Suppressor macrophage (primary cell): ENCODE measurements around the gene FBLN2.
A peak's percentile ranks its signal among the peaks of the same experiment; 100 is the strongest.
"Not testable (repeated sequence)": the region's sequence is repeated elsewhere in the genome, so short reads cannot be mapped to it uniquely, and the experiment has no call there.

Experiments used
- DNase-seq, 4 experiments: peaks; one replicate each; pipeline ENCODE4 v3.0.0-alpha.2; 2020 to 2022

The FBLN2 gene

DNA sequence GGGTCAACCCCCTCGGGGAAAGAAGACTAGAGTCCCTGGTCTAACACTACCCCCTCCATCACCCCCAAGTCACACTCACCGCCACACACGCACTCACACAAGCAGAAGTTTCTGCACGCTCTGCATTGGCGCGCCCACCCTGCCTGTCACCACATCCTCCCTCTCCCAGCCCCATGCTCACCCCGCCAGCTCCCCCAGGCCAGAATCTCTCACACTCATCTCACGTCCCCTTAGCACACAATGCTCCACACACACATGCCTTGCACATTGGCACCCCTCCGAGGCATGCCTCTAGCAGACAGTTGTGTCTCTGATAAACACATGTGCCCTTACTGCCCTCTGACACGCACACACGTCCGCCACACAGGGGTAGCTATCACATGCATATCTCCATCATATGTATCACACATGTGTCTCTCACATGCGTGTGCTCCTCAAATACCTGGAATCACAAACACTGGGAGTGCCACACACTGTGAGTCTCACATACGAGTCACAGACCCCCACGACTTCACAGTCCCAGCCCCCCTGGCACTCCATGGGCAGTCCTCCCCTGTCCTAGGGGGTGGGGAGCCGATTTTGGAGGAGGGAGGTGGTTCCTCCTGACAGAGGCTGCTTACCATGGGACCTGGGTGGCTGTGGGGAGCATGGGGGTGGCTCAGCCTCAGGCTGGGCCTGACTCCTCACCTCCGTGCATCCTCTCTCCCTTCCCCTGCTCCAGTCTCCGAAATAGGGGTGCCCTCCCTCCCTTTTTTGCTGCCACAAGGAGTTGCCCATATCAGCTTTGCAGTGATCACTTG, 898 bp downstream of the FBLN2 start:
- DNase-seq, result peak in 1 of 4 experiments; percentile 3

DNA sequence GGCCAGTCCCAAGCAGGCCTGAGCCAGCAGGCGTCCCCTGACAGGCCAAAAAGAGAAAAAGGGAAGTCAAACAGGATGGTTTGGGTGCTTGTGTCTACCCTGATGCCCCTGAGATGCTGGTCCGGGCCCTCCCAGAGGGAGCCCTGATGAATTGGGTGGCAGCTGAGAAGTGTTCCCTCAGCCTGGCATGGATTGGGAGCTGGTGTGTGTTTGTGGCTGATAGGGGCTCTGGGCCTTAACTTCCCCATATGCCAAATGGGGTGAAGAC, 1.4 kb downstream of the FBLN2 start:
- DNase-seq, result peak in 2 of 4 experiments; percentile 25 to 29

DNA sequence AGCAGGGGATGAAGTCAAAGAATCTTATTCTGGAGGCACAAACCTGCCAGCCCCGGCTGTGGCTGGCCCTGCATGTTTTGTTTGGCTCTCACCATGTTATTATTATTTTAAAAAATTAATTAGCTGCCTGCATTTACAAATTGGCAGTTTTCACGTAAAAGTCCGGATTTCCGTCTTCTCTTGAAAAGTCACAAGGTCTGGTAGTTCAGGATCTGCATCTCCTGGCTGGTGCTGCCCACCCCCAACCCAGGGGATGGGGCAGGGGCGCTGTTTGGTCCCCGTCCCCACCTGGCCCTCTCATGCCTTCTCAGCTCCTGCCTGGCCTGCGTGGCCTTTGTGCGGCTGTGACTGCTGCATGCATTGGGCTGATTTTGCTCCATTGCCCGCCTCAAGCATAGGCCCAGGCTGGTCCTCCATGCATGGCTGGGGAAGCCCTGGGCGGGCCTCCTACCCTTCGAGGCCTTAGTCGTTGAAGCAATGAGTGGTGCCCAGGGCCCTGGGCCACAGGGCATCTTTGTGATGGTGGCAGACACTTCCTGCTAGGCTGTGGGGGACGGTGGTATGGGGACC, 2.0 kb downstream of the FBLN2 start:
- DNase-seq, result no peak

GRCh38 chr3:13552857-13553652, 4.1 kb downstream of the FBLN2 start:
- no peak for DNase-seq

DNA sequence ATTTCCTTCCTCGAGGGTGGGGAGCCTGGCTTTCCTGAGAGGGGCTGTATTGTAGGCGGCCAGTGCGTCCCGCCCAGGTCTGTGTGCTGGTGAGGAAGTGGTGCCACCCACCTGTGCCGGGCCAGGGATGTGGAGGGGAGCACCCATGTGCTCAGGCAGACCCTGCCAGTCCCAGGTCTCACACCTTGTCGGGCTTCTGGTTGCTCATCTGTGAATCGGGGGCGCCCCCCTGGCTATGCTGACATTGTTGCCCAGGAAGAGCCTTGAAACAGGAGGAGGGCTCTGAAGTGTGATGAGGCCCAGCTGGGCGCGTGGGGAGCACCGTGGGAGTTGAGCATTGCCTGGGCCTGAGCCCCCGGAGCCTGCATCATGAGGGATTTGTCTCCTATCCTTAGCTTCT, 4.8 kb downstream of the FBLN2 start:
- no peak for DNase-seq

- DNase-seq, result no peak
These were observed 6.8 kb downstream of the FBLN2 start for GRCh38 chr3:13555753-13556152.

- no peak for DNase-seq
These were observed 7.3 kb downstream of the FBLN2 start for GRCh38 chr3:13556207-13556606.

DNA sequence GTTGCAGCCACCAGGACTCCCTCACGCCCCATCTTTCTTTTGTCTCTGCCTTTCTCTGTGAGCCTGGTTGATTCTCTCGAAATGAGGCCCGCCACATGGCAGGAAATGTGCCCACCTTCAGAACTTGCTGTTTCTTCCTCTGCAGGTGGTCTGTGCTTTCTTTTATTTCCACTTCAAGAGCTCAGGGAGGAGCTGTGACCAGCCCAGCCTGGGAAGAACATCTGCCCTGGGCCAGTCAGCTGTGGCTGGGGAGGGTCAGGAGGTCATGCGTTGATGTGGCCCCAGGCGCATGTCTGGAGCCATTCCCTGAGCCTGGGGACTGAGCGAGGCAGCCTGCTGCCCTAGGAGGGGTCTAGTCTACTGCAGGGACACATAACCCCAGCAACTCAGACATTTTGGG, 8.0 kb downstream of the FBLN2 start:
- no peak for DNase-seq

DNA sequence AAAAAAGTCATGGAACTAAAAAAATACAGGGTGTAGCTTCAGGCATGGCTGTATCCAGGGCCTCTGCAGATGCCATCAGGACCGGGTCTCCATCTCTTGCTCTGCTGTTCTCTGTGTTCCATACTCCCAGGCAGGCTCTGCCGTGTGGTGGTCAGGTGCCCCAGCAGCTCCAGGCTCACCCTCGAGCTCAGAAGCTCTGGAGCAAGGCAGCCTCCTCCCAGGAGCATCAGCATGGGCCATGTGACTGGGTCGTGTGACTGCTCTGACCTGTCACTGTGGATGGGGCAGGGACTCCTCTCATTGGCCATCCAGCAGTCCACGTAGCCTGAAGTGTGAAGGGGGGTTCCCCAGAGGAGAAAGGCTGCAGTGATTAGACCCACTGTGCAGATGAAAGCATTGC, 8.5 kb downstream of the FBLN2 start:
- DNase-seq, result no peak

GRCh38 chr3:13557926-13558325, 9.0 kb downstream of the FBLN2 start:
- no peak for DNase-seq

DNA sequence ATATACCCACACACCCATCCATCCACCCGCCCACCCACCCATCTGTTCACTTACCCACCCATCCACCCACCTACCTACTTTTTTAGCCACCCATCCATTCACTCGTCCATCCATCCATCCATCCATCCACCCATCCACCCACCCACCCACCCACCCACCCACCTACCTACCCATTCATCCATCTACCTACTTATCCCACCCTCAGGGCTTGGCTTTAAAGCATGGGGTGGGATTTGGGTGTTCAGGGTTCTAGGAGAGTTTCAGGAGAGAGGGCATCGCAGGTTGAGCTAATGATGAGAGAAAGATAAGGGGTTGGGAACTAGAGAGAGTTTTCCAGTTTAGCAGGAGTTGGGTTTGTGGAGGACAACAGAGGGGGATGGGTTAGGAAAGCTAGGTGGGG, 9.7 kb downstream of the FBLN2 start:
- DNase-seq, result no peak

GRCh38 chr3:13559764-13560525, 11.0 kb downstream of the FBLN2 start:
- peak in 3 of 4 experiments; percentile 15 to 30 (median 24) for DNase-seq

GRCh38 chr3:13561376-13561775, 12.5 kb downstream of the FBLN2 start:
- DNase-seq, result no peak

DNA sequence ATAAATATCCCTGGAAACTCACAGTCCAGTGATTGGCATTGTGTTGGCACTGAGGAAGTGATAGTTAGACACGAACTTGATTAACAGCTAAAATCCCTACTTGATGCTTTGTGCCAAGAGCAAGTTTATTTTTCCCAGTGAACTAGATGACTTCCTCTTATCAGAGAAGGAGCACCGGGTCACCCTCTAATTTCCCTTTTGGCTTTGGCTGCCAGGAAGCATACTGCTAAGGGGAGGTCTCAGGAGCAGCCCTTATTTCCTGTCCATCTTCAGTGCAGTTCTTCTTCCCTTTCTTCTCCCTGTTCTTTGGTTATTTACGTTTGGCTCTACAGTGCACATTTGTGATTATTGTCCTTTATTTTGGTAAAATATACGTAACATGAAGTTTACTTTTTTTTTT, 13.0 kb downstream of the FBLN2 start:
- peak; percentile 11 to 43 (median 42) for DNase-seq

DNA sequence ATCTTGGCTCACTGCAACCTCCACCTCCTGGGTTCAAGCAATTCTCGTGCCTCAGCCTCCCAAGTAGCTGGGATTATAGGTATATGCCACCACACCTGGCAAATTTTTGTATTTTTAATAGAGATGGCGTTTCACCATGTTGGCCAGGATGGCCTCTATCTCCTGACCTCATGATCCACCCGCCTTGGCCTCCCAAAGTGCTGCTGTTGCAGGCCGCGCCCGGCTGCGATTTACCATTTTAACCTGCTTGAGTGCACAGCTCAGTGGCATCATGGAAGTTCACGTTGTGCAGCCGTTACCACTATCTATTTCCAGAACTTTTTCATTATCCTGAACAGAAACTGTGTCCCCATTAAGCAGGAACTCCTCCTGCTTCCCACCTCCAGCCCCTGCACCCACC, 13.5 kb downstream of the FBLN2 start:
- not testable (repeated sequence) for DNase-seq

GRCh38 chr3:13563321-13563720, 14.4 kb downstream of the FBLN2 start:
- DNase-seq, result no peak

- no peak for DNase-seq
These were observed 15.0 kb downstream of the FBLN2 start for GRCh38 chr3:13563911-13564310.

DNA sequence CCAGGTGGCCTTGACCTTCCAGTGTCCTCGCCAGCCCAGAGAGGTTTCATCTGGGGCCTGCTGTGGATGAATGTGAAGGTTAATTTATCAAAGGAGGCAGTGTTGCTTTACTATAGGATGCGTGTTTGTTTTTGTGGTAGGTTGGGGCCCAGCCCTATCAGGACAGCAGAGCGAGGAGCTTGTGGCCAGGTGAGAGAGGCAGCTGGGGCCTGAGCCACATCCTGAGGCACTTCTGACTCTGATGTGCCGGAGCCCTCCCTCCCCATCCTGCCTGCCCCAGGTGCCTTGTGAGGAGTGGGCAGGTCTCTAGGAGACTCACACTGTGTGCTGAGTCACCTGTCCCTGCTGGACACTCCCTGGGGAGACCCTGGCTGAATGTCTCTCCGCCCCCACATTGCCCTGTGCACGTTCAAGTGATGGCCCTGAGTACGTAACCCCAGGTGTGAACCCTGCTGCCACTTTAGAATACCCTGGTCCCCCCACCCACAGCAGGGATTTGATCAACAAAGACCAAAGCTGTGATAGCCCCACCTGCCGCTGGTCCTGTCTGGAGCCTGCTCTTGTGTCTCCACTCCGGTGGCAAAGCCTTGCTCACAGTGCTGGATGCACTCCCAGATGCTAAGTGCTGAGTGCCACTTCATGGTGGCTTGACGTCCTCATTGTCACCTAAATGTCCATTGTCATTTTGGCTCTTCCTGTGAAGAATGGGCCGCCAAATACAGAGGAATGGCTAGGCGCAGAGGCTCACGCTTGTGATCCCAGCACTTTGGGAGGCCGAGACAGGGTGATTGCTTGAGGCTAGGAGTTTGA, 16.0 kb downstream of the FBLN2 start:
- DNase-seq, result no peak

DNA sequence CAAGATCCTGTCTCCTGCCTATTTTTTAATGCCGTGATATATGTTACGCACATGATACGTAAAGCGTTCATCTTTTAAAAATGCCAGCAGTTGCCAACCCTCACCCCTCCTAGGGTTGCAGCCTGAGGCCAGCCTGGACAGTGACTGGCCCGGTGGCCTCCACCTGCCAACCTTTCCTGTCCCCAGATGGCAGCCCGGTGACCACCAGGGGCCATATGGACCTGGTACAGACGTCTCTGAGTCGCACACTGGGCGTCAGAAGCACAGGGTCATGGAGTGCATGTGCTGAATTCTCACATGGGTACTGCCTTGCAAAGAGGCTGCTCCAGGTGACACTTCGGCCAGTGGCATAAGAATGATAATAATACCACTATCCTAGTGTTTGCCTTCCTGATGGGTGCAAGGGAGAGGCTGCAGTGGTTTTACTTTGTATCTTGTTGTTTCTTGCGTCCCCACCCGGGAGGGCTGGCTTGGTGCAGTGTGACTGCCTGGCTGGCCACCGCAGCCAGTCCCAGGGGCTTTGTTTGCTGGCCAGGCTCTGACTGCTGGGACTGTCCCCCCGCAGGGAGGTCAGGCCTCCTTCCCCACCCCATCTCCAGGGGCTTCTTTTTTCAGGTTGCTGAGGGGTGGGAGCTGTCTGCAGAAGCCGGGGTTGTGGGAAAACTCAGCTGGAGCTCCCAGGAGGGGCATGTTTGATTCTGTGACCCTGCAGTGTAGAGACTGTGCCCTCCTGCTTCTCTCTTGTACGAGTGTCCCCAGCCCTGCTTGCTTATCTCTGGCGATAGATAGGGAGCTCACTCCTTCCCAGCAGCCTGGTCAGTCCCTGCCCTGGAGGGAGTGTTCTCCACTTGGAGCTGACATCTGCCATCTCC, 16.9 kb downstream of the FBLN2 start:
- DNase-seq, result no peak

DNA sequence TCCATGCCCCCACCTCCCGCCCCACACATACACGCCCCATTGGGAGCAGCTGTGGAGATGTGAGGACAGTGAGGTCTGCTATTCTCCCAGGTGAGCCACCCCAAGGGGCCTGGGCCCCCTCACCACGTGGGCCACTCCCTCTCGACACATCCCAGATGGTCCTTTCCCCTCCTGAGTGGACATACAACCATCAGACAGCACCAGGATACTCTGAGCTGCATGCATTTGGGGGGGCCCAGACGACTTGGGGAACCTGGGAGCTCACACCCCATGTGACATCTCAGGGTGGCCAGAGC, 17.5 kb downstream of the FBLN2 start:
- no peak for DNase-seq

GRCh38 chr3:13566769-13567310, 17.9 kb downstream of the FBLN2 start:
- DNase-seq, result no peak
